Lung (tissue), 12 donors: ENCODE results near the gene FOLR1. TPM values are rescaled to one million over a fixed set of nuclear protein-coding genes. Genes with fewer than 3 reads are reported as not detected.
"Not testable (repeated sequence)": the region's sequence is repeated elsewhere in the genome, so short reads cannot be mapped to it uniquely, and the experiment has no call there.

Source experiments
- ATAC-seq: fragments of 200-7000 bp; cut with Tn5 transposase; one replicate; pipeline ENCODE4 v1.9.1; 2020; ENCODE audit warnings: moderate number of reproducible peaks; ENCODE audit not compliant: insufficient read depth, low FRiP score
- DNase-seq, 3 donors: peaks; one replicate each; pipeline ENCODE4 v3.0.0-alpha.2; 2013 to 2017
- H3K27ac ChIP-seq, 2 donors: one replicate each; pipeline ENCODE4 v1.5.1; 2013; ENCODE audit warnings: mild to moderate bottlenecking in 2 of 2, moderate library complexity in 2 of 2, control low read depth in 1 of 2, inconsistent platforms in 1 of 2, low read depth in 1 of 2, low read length in 1 of 2
- H3K27me3 ChIP-seq, 3 donors: one replicate each; pipeline ENCODE4 v1.5.1; 2013; ENCODE audit warnings: low read length in 2 of 3; ENCODE audit not compliant: control insufficient read depth in 3 of 3, insufficient read depth in 3 of 3
- H3K36me3 ChIP-seq, 4 donors: one replicate each; pipeline ENCODE4 v1.5.1; 2013; ENCODE audit warnings: low read length in 4 of 4, mild to moderate bottlenecking in 1 of 4, moderate library complexity in 1 of 4; ENCODE audit not compliant: control insufficient read depth in 4 of 4, insufficient read depth in 4 of 4
- H3K4me1 ChIP-seq, 5 donors: one replicate each; pipeline ENCODE4 v1.5.1; 2013; ENCODE audit warnings: low read length in 5 of 5, mild to moderate bottlenecking in 2 of 5, moderate library complexity in 1 of 5; ENCODE audit not compliant: control insufficient read depth in 5 of 5, insufficient read depth in 5 of 5
- H3K4me3 ChIP-seq: one replicate; pipeline ENCODE4 v1.5.1; 2013; ENCODE audit warnings: mild to moderate bottlenecking, control low read depth, moderate library complexity
- H3K9ac ChIP-seq, 2 donors: one replicate each; pipeline ENCODE4 v1.5.1; 2013; ENCODE audit warnings: low read length in 2 of 2, control low read depth in 1 of 2; ENCODE audit not compliant: insufficient read depth in 1 of 2
- H3K9me3 ChIP-seq, 4 donors: one replicate each; pipeline ENCODE4 v1.5.1; 2013; ENCODE audit warnings: low read length in 3 of 4, mild to moderate bottlenecking in 1 of 4, moderate library complexity in 1 of 4; ENCODE audit not compliant: control insufficient read depth in 4 of 4, insufficient read depth in 3 of 4
- CTCF ChIP-seq: IDR thresholded peaks from 2 replicates; pipeline ENCODE4 v1.5.1; 2012; ENCODE audit warnings: mild to moderate bottlenecking; ENCODE audit errors: control extremely low read depth, extremely low read depth
- WGBS, 2 donors: extraction: QIAGEN DNeasy Blood & Tissue Kit; methylation state at CpG; one replicate each; pipeline ENCODE4 v1.1.7; 2013; 5-methylcytosine and 5-hydroxymethylcytosine counted together
- polyA plus RNA-seq, 2 donors: library from polyadenylated mRNA; stranded (reverse); fragments of 200-250 nt; gene quantifications; one replicate each; pipeline ENCODE4 v1.2.1, GENCODE V29; 2013
- total RNA-seq, 2 donors: library from RNA; depleted of rRNA in 1 of 2; stranded (reverse); fragments of >200 nt in 1 of 2; gene quantifications; one replicate each; pipeline ENCODE4 v1.2.1, GENCODE V29; 2014 to 2021
- donor health status: control.
- donor health status: control.
- donor health status: Bipolar disorder and iron deficiency.
- donor health status: healthy.
- donor health status: DM: yes; HTN: yes; CAD: no.

Gene FOLR1
- total and polyA plus RNA-seq, 4 donors = 76.0 to 212 (median 151) TPM

- Histone ChIP-seq H3K4me1 (no peaks in the 10 kb centered on the region), H3K4me3 (no peak overlapping the region), H3K27me3 (no peaks in the 10 kb centered on the region), H3K9me3 (peaks cover 0 to 5% (median 3%) of the 10 kb centered on the region in 4 donors), H3K9ac (no peak overlapping the region), H3K27ac (no peak overlapping the region), H3K36me3 (no peaks in the 10 kb centered on the region)
- TF ChIP-seq CTCF = no peak
- ATAC-seq = no peak
- no peak for DNase-seq
Observed at GRCh38 chr11:72204886-72205285, 12.9 kb downstream of the FOLR1 start.

- not testable (repeated sequence) for H3K4me1 ChIP-seq, H3K27me3 ChIP-seq, H3K4me3 ChIP-seq, DNase-seq, H3K27ac ChIP-seq, H3K36me3 ChIP-seq, ATAC-seq, H3K9me3 ChIP-seq, H3K9ac ChIP-seq
- 93 to 96% methylated on average over 2 of the region's 2 CpGs for WGBS, 2 donors
Observed at GRCh38 chr11:72206794-72207193, 14.9 kb downstream of the FOLR1 start.

GRCh38 chr11:72208281-72208680 is 16.3 kb downstream of the FOLR1 start:
- peak overlapping the region in 1 of 2 donors; percentile 35 for H3K27ac ChIP-seq
- ATAC-seq (no peak), DNase-seq (no peak)
- H3K27me3 ChIP-seq = no peaks in the 10 kb centered on the region
- H3K9me3 ChIP-seq = peaks cover 0 to 8% (median 3%) of the 10 kb centered on the region in 4 donors
- WGBS, 2 donors = 54 to 73% methylated on average over 3 of the region's 3 CpGs
- TF ChIP-seq CTCF = no peak
- H3K4me1 ChIP-seq = no peaks in the 10 kb centered on the region
- H3K36me3 ChIP-seq = no peaks in the 10 kb centered on the region
- no peak overlapping the region for H3K4me3 ChIP-seq
- no peak overlapping the region for H3K9ac ChIP-seq

- no peaks in the 10 kb centered on the region for H3K36me3 ChIP-seq
- no peaks in the 10 kb centered on the region for H3K4me1 ChIP-seq
- H3K9ac ChIP-seq = no peak overlapping the region
- DNase-seq (no peak), ATAC-seq (no peak)
- H3K27ac ChIP-seq = no peak overlapping the region
- no peaks in the 10 kb centered on the region for H3K27me3 ChIP-seq
- TF ChIP-seq CTCF = no peak
- H3K4me3 ChIP-seq = no peak overlapping the region
- H3K9me3 ChIP-seq = peaks cover 0 to 8% (median 3%) of the 10 kb centered on the region in 4 donors
- WGBS, 2 donors = 66 to 76% methylated on average over 4 of the region's 4 CpGs
Observed at GRCh38 chr11:72209101-72209500, 17.2 kb downstream of the FOLR1 start.
